ENCODE measurements around the gene RTTN. TPM values are rescaled to one million over a fixed set of nuclear protein-coding genes. Genes with fewer than 3 reads are reported as not detected.

Gene RTTN
- total and polyA plus RNA-seq, 5 experiments from 2014 or later = 2.6 to 26.6 (median 4.8) TPM

- H3K4me1 Mint-ChIP-seq = peaks cover 0 to 3% (median 0%) of the 10 kb centered on the region in 4 donors
- no peaks in the 10 kb centered on the region for H3K9me3 Mint-ChIP-seq
- H3K27me3 Mint-ChIP-seq = no peaks in the 10 kb centered on the region
- peaks cover 28 to 79% (median 45%) of the 10 kb centered on the region in 3 donors for H3K36me3 Mint-ChIP-seq
- ATAC-seq (no peak), DNase-seq (no peak)
- no peak overlapping the region for H3K4me3 Mint-ChIP-seq
- POLR2A ChIA-PET = no interaction called here
- H3K27ac Mint-ChIP-seq = peak overlapping the region in 1 of 10 donors; percentile 8
Measured at GRCh38 chr18:70028084-70028483, 177.4 kb downstream of the RTTN start.

GRCh38 chr18:70025580-70025979 is 179.9 kb downstream of the RTTN start:
- Mint-ChIP-seq H3K9me3 (no peaks in the 10 kb centered on the region), H3K36me3 (peaks cover 34 to 74% (median 45%) of the 10 kb centered on the region in 3 donors), H3K4me3 (no peak overlapping the region), H3K27ac (no peak overlapping the region), H3K27me3 (no peaks in the 10 kb centered on the region), H3K4me1 (peaks cover 0 to 3% (median 0%) of the 10 kb centered on the region in 4 donors)
- POLR2A ChIA-PET = no interaction called here
- DNase-seq (no peak), ATAC-seq (no peak)

- H3K9me3 Mint-ChIP-seq = no peaks in the 10 kb centered on the region
- no peak overlapping the region for H3K4me3 Mint-ChIP-seq
- DNase-seq = no peak
- POLR2A ChIA-PET = no interaction called here
- no peaks in the 10 kb centered on the region for H3K27me3 Mint-ChIP-seq
- H3K27ac Mint-ChIP-seq = no peak overlapping the region
- H3K36me3 Mint-ChIP-seq = peaks cover 34 to 68% (median 42%) of the 10 kb centered on the region in 3 donors
- no peak for ATAC-seq
- peaks cover 0 to 3% (median 0%) of the 10 kb centered on the region in 4 donors for H3K4me1 Mint-ChIP-seq
Measured at GRCh38 chr18:70024829-70025228, 180.7 kb downstream of the RTTN start.

GRCh38 chr18:70024093-70024492 is 181.4 kb downstream of the RTTN start:
- H3K36me3 Mint-ChIP-seq = peaks cover 34 to 67% (median 36%) of the 10 kb centered on the region in 3 donors
- POLR2A ChIA-PET = no interaction called here
- H3K27ac Mint-ChIP-seq = no peak overlapping the region
- no peaks in the 10 kb centered on the region for H3K27me3 Mint-ChIP-seq
- H3K9me3 Mint-ChIP-seq = no peaks in the 10 kb centered on the region
- ATAC-seq (no peak), DNase-seq (no peak)
- peaks cover 0 to 3% (median 0%) of the 10 kb centered on the region in 4 donors for H3K4me1 Mint-ChIP-seq
- H3K4me3 Mint-ChIP-seq = no peak overlapping the region

- ATAC-seq (no peak), DNase-seq (no peak)
- Mint-ChIP-seq H3K4me1 (peaks cover 0 to 3% (median 0%) of the 10 kb centered on the region in 4 donors), H3K27me3 (no peaks in the 10 kb centered on the region), H3K4me3 (no peak overlapping the region), H3K9me3 (no peaks in the 10 kb centered on the region), H3K36me3 (peaks cover 34 to 67% (median 37%) of the 10 kb centered on the region in 3 donors), H3K27ac (no peak overlapping the region)
- POLR2A ChIA-PET = no interaction called here
Measured at GRCh38 chr18:70022636-70023035, 182.9 kb downstream of the RTTN start.

- Mint-ChIP-seq H3K4me1 (peaks cover 0 to 2% (median 0%) of the 10 kb centered on the region in 4 donors), H3K27ac (no peak overlapping the region), H3K36me3 (peaks cover 31 to 69% (median 39%) of the 10 kb centered on the region in 3 donors), H3K27me3 (no peaks in the 10 kb centered on the region), H3K4me3 (no peak overlapping the region), H3K9me3 (no peaks in the 10 kb centered on the region)
- ATAC-seq (no peak), DNase-seq (no peak)
- POLR2A ChIA-PET = no interaction called here
Measured at GRCh38 chr18:70021498-70021897, 184.0 kb downstream of the RTTN start.

GRCh38 chr18:70021043-70021442 is 184.4 kb downstream of the RTTN start:
- peaks cover 28 to 69% (median 40%) of the 10 kb centered on the region in 3 donors for H3K36me3 Mint-ChIP-seq
- no peaks in the 10 kb centered on the region for H3K27me3 Mint-ChIP-seq
- no peak for DNase-seq
- H3K4me1 Mint-ChIP-seq = peaks cover 0 to 2% (median 0%) of the 10 kb centered on the region in 4 donors
- no peak overlapping the region for H3K27ac Mint-ChIP-seq
- no peak overlapping the region for H3K4me3 Mint-ChIP-seq
- no peaks in the 10 kb centered on the region for H3K9me3 Mint-ChIP-seq
- no peak for ATAC-seq
- POLR2A ChIA-PET = no interaction called here

- no peaks in the 10 kb centered on the region for H3K27me3 Mint-ChIP-seq
- H3K9me3 Mint-ChIP-seq = no peaks in the 10 kb centered on the region
- H3K36me3 Mint-ChIP-seq = peaks cover 24 to 71% (median 34%) of the 10 kb centered on the region in 3 donors
- H3K4me1 Mint-ChIP-seq = peaks cover 0 to 2% (median 0%) of the 10 kb centered on the region in 4 donors
- ATAC-seq = no peak
- H3K4me3 Mint-ChIP-seq = no peak overlapping the region
- H3K27ac Mint-ChIP-seq = no peak overlapping the region
- POLR2A ChIA-PET = no interaction called here
- DNase-seq = no peak
Measured at GRCh38 chr18:70019991-70020390, 185.5 kb downstream of the RTTN start.

- no peaks in the 10 kb centered on the region for H3K9me3 Mint-ChIP-seq
- H3K36me3 Mint-ChIP-seq = peaks cover 19 to 70% (median 33%) of the 10 kb centered on the region in 3 donors
- ATAC-seq (no peak), DNase-seq (no peak)
- H3K27me3 Mint-ChIP-seq = no peaks in the 10 kb centered on the region
- no peaks in the 10 kb centered on the region for H3K4me1 Mint-ChIP-seq
- POLR2A ChIA-PET = no interaction called here
- H3K27ac Mint-ChIP-seq = no peak overlapping the region
- no peak overlapping the region for H3K4me3 Mint-ChIP-seq
Measured at GRCh38 chr18:70019136-70019535, 186.4 kb downstream of the RTTN start.

GRCh38 chr18:70015127-70015526 is 190.4 kb downstream of the RTTN start:
- Mint-ChIP-seq H3K27me3 (no peaks in the 10 kb centered on the region), H3K27ac (no peak overlapping the region), H3K9me3 (peaks cover 0 to 15% (median 10%) of the 10 kb centered on the region in 9 donors), H3K4me3 (no peak overlapping the region), H3K36me3 (peaks cover 13 to 67% (median 35%) of the 10 kb centered on the region in 3 donors), H3K4me1 (peaks cover 0 to 2% (median 0%) of the 10 kb centered on the region in 4 donors)
- no peak for DNase-seq
- ATAC-seq = no peak
- POLR2A ChIA-PET = no interaction called here

GRCh38 chr18:70005580-70005979 is 199.9 kb downstream of the RTTN start:
- no peak overlapping the region for H3K4me3 Mint-ChIP-seq
- peaks cover 0 to 8% (median 5%) of the 10 kb centered on the region in 4 donors for H3K4me1 Mint-ChIP-seq
- peaks cover 24 to 70% (median 64%) of the 10 kb centered on the region in 3 donors for H3K36me3 Mint-ChIP-seq
- POLR2A ChIA-PET = no interaction called here
- H3K9me3 Mint-ChIP-seq = peaks cover 0 to 14% (median 7%) of the 10 kb centered on the region in 9 donors
- peak overlapping the region in 3 of 10 donors; percentile 4 to 17 (median 13) for H3K27ac Mint-ChIP-seq
- no peaks in the 10 kb centered on the region for H3K27me3 Mint-ChIP-seq
- ATAC-seq (no peak), DNase-seq (no peak)

- Mint-ChIP-seq H3K36me3 (peaks cover 15 to 65% (median 58%) of the 10 kb centered on the region in 3 donors), H3K27me3 (no peaks in the 10 kb centered on the region), H3K27ac (no peak overlapping the region), H3K4me3 (no peak overlapping the region), H3K9me3 (peaks cover 0 to 7% (median 3%) of the 10 kb centered on the region in 9 donors), H3K4me1 (peaks cover 0 to 7% (median 5%) of the 10 kb centered on the region in 4 donors)
- POLR2A ChIA-PET = no interaction called here
- no peak for DNase-seq
- ATAC-seq = no peak
Measured at GRCh38 chr18:70004696-70005095, 200.8 kb downstream of the RTTN start.

GRCh38 chr18:69999656-70000055 is 205.8 kb downstream of the RTTN start:
- Mint-ChIP-seq H3K4me3 (no peak overlapping the region), H3K4me1 (peaks cover 0 to 12% (median 4%) of the 10 kb centered on the region in 4 donors), H3K27ac (no peak overlapping the region), H3K9me3 (peaks cover 0 to 1% (median 0%) of the 10 kb centered on the region in 9 donors), H3K36me3 (peaks cover 8 to 60% (median 58%) of the 10 kb centered on the region in 3 donors), H3K27me3 (no peaks in the 10 kb centered on the region)
- no peak for ATAC-seq
- POLR2A ChIA-PET = no interaction called here
- no peak for DNase-seq

- Mint-ChIP-seq H3K36me3 (peaks cover 10 to 60% (median 51%) of the 10 kb centered on the region in 3 donors), H3K27ac (no peak overlapping the region), H3K4me3 (no peak overlapping the region), H3K9me3 (peaks cover 0 to 4% (median 0%) of the 10 kb centered on the region in 9 donors), H3K4me1 (peaks cover 0 to 14% (median 4%) of the 10 kb centered on the region in 4 donors), H3K27me3 (no peaks in the 10 kb centered on the region)
- DNase-seq = no peak
- no peak for ATAC-seq
- POLR2A ChIA-PET = no interaction called here
Measured at GRCh38 chr18:69998523-69998987, 206.9 kb downstream of the RTTN start.
